DOHH2 (cell line): ENCODE results near the gene CTDSP1.

Experiments
- EZH2phosphoT487 ChIP-seq: fragments of 200-600 bp; sonication (generic); IDR thresholded peaks from 2 replicates; pipeline ENCODE4 v1.6.1; 2017; ENCODE audit warnings: borderline replicate concordance, mild to moderate bottlenecking, antibody characterized with exemption, low read length, moderate library complexity, mixed read lengths
- TF ChIP-seq, protein P1 (sequence below): fragments of 200-600 bp; sonication (generic); IDR thresholded peaks from one replicate; pipeline ENCODE4 v1.5.1; 2014; ENCODE audit warnings: antibody characterized with exemption, mild to moderate bottlenecking, low read depth, low read length; ENCODE audit not compliant: poor library complexity, severe bottlenecking

GRCh38 chr2:218438596-218438995 is 38.9 kb downstream of the CTDSP1 start:
- TF ChIP-seq, protein P1, sequence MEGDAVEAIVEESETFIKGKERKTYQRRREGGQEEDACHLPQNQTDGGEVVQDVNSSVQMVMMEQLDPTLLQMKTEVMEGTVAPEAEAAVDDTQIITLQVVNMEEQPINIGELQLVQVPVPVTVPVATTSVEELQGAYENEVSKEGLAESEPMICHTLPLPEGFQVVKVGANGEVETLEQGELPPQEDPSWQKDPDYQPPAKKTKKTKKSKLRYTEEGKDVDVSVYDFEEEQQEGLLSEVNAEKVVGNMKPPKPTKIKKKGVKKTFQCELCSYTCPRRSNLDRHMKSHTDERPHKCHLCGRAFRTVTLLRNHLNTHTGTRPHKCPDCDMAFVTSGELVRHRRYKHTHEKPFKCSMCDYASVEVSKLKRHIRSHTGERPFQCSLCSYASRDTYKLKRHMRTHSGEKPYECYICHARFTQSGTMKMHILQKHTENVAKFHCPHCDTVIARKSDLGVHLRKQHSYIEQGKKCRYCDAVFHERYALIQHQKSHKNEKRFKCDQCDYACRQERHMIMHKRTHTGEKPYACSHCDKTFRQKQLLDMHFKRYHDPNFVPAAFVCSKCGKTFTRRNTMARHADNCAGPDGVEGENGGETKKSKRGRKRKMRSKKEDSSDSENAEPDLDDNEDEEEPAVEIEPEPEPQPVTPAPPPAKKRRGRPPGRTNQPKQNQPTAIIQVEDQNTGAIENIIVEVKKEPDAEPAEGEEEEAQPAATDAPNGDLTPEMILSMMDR: no peak
- no peak for TF ChIP-seq EZH2phosphoT487
